DOHH2 (cell line): Measurements from ENCODE around the gene BPIFA1.

ENCODE experiments used
- H3F3A ChIP-seq: fragments of 200-600 bp; sonication (generic), shearing (Covaris generic); 2 replicates; pipeline ENCODE4 v1.6.0; 2016; ENCODE audit warnings: antibody characterized with exemption, mild to moderate bottlenecking; ENCODE audit not compliant: control insufficient read depth, insufficient read depth
- H3K27ac ChIP-seq: fragments of 200-600 bp; sonication (generic); 2 replicates; pipeline ENCODE4 v1.5.1; 2014; ENCODE audit warnings: low read depth, mild to moderate bottlenecking, low read length, moderate library complexity
- H3K27me3 ChIP-seq: fragments of 200-600 bp; sonication (generic); 2 replicates; pipeline ENCODE4 v1.6.1; 2014; ENCODE audit warnings: mild to moderate bottlenecking, low read length, mixed read lengths; ENCODE audit not compliant: control insufficient read depth
- H3K36me3 ChIP-seq: fragments of 200-600 bp; sonication (generic); 2 replicates; pipeline ENCODE4 v1.6.1; 2014; ENCODE audit warnings: mild to moderate bottlenecking, low read length, moderate library complexity, mixed read lengths; ENCODE audit not compliant: control insufficient read depth
- H3K4me1 ChIP-seq: fragments of 200-600 bp; sonication (generic); 2 replicates; pipeline ENCODE4 v1.6.1; 2014; ENCODE audit warnings: mild to moderate bottlenecking, low read length, mixed read lengths; ENCODE audit not compliant: control insufficient read depth
- H3K4me2 ChIP-seq: fragments of 200-600 bp; sonication (generic); 2 replicates; pipeline ENCODE4 v1.6.0; 2014; ENCODE audit warnings: mild to moderate bottlenecking, low read length, moderate library complexity
- H3K4me3 ChIP-seq: fragments of 200-600 bp; sonication (generic); 2 replicates; pipeline ENCODE4 v1.5.1; 2014; ENCODE audit warnings: mild to moderate bottlenecking, low read length, mixed read lengths
- H3K79me2 ChIP-seq: fragments of 200-600 bp; sonication (generic); 2 replicates; pipeline ENCODE4 v1.6.1; 2014; ENCODE audit warnings: mild to moderate bottlenecking, low read length, mixed read lengths; ENCODE audit not compliant: control insufficient read depth
- H3K9me2 ChIP-seq: fragments of 200-600 bp; sonication (generic); replicated peaks from 2 replicates; pipeline ENCODE4 v1.6.1; 2014; ENCODE audit warnings: mild to moderate bottlenecking, low read length, mixed read lengths; ENCODE audit not compliant: control insufficient read depth
- H3K9me3 ChIP-seq: fragments of 200-600 bp; sonication (generic); 2 replicates; pipeline ENCODE4 v1.6.1; 2014; ENCODE audit warnings: antibody characterized with exemption, low read length, mixed read lengths; ENCODE audit not compliant: control insufficient read depth, insufficient read depth
- H4K20me1 ChIP-seq: fragments of 200-600 bp; sonication (generic); 2 replicates; pipeline ENCODE4 v1.6.0; 2014; ENCODE audit warnings: low read depth, mild to moderate bottlenecking, antibody characterized with exemption, low read length, moderate library complexity; ENCODE audit not compliant: control insufficient read depth, insufficient read depth
- EZH2phosphoT487 ChIP-seq: fragments of 200-600 bp; sonication (generic); IDR thresholded peaks from 2 replicates; pipeline ENCODE4 v1.6.1; 2017; ENCODE audit warnings: borderline replicate concordance, mild to moderate bottlenecking, antibody characterized with exemption, low read length, moderate library complexity, mixed read lengths
- TF ChIP-seq, protein P1 (sequence below): fragments of 200-600 bp; sonication (generic); IDR thresholded peaks from one replicate; pipeline ENCODE4 v1.5.1; 2014; ENCODE audit warnings: antibody characterized with exemption, mild to moderate bottlenecking, low read depth, low read length; ENCODE audit not compliant: poor library complexity, severe bottlenecking

Gene BPIFA1

DNA sequence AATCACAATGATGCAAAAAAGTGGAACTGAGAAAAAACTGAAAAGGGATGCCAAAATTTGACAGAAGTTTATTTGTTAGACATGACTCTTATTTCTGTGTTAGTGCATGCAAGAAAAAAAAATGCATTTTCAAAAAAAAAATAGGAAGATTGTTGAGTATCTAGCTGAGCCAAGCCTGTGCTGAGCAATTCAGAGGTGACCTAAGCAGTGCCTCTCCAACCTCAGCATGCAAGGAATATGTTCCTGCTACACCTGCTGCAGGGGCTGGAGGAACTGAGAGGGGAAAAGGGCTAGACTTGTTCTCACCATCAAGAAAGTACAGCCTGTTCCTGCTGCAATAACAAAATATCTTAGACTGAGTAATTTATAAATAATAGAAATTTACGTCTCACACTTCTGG is 43.8 kb upstream of the BPIFA1 start:
- H4K20me1 ChIP-seq: no peaks in the 10 kb centered on the region
- H3K79me2 ChIP-seq: no peaks in the 10 kb centered on the region
- H3K36me3 ChIP-seq: no peaks in the 10 kb centered on the region
- no peak overlapping the region for H3K4me3 ChIP-seq
- no peak for TF ChIP-seq EZH2phosphoT487
- TF ChIP-seq, protein P1, sequence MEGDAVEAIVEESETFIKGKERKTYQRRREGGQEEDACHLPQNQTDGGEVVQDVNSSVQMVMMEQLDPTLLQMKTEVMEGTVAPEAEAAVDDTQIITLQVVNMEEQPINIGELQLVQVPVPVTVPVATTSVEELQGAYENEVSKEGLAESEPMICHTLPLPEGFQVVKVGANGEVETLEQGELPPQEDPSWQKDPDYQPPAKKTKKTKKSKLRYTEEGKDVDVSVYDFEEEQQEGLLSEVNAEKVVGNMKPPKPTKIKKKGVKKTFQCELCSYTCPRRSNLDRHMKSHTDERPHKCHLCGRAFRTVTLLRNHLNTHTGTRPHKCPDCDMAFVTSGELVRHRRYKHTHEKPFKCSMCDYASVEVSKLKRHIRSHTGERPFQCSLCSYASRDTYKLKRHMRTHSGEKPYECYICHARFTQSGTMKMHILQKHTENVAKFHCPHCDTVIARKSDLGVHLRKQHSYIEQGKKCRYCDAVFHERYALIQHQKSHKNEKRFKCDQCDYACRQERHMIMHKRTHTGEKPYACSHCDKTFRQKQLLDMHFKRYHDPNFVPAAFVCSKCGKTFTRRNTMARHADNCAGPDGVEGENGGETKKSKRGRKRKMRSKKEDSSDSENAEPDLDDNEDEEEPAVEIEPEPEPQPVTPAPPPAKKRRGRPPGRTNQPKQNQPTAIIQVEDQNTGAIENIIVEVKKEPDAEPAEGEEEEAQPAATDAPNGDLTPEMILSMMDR: no peak
- no peak overlapping the region for H3K4me2 ChIP-seq
- H3K27me3 ChIP-seq: 0 out of 2 replicates have a peak, but pooled peaks cover 4% of the 10 kb centered on the region
- H3K9me2 ChIP-seq: no peaks in the 10 kb centered on the region
- no peaks in the 10 kb centered on the region for H3F3A ChIP-seq
- H3K27ac ChIP-seq: no peak overlapping the region
- H3K9me3 ChIP-seq: no peaks in the 10 kb centered on the region
- no peaks in the 10 kb centered on the region for H3K4me1 ChIP-seq

GRCh38 chr20:33192912-33193501 is 42.8 kb upstream of the BPIFA1 start:
- Histone ChIP-seq H3K27ac (no peak overlapping the region), H3F3A (no peaks in the 10 kb centered on the region), H3K4me2 (no peak overlapping the region), H3K79me2 (no peaks in the 10 kb centered on the region), H3K4me1 (no peaks in the 10 kb centered on the region), H3K36me3 (no peaks in the 10 kb centered on the region), H3K27me3 (0 out of 2 replicates have a peak, but pooled peaks cover 4% of the 10 kb centered on the region), H3K4me3 (no peak overlapping the region), H4K20me1 (no peaks in the 10 kb centered on the region), H3K9me2 (no peaks in the 10 kb centered on the region), H3K9me3 (no peaks in the 10 kb centered on the region)
- no peak for TF ChIP-seq EZH2phosphoT487
- TF ChIP-seq, protein P1: no peak

DNA sequence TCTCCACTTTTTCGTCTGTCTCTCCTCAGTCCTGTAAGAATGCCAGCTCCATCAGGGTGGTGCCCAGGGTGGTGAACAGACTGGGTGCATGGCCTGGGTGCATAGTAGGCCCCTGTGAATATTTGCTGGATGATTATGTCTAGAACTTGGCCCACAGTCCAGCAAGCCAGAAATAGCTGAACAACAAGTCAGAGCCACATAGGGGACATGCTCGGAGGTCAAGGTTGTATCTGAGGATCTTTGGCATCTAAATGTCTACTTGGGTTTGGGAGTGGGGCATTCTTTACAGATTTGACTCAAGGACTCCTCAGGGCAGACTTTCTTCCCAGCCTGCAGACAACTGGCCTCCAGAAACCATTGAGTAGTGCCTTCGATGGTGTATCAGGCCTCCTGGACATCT is 36.8 kb upstream of the BPIFA1 start:
- Histone ChIP-seq H4K20me1 (no peaks in the 10 kb centered on the region), H3K4me2 (no peak overlapping the region), H3F3A (no peaks in the 10 kb centered on the region), H3K79me2 (no peaks in the 10 kb centered on the region), H3K9me3 (no peaks in the 10 kb centered on the region), H3K4me1 (no peaks in the 10 kb centered on the region), H3K36me3 (no peaks in the 10 kb centered on the region), H3K4me3 (no peak overlapping the region), H3K27me3 (peaks cover 9% of the 10 kb centered on the region), H3K9me2 (no peaks in the 10 kb centered on the region), H3K27ac (no peak overlapping the region)
- TF ChIP-seq, protein P1: no peak
- TF ChIP-seq EZH2phosphoT487: no peak

GRCh38 chr20:33202451-33202850 is 33.3 kb upstream of the BPIFA1 start:
- no peaks in the 10 kb centered on the region for H4K20me1 ChIP-seq
- no peaks in the 10 kb centered on the region for H3K9me2 ChIP-seq
- no peak for TF ChIP-seq EZH2phosphoT487
- TF ChIP-seq, protein P1: no peak
- no peaks in the 10 kb centered on the region for H3K4me1 ChIP-seq
- H3K4me3 ChIP-seq: no peak overlapping the region
- no peaks in the 10 kb centered on the region for H3K36me3 ChIP-seq
- H3K27ac ChIP-seq: no peak overlapping the region
- peaks cover 24% of the 10 kb centered on the region for H3K27me3 ChIP-seq
- H3K9me3 ChIP-seq: no peaks in the 10 kb centered on the region
- no peaks in the 10 kb centered on the region for H3F3A ChIP-seq
- H3K79me2 ChIP-seq: no peaks in the 10 kb centered on the region
- no peak overlapping the region for H3K4me2 ChIP-seq
